ENCODE results near the gene VPS26B.

VPS26B gene

DNA sequence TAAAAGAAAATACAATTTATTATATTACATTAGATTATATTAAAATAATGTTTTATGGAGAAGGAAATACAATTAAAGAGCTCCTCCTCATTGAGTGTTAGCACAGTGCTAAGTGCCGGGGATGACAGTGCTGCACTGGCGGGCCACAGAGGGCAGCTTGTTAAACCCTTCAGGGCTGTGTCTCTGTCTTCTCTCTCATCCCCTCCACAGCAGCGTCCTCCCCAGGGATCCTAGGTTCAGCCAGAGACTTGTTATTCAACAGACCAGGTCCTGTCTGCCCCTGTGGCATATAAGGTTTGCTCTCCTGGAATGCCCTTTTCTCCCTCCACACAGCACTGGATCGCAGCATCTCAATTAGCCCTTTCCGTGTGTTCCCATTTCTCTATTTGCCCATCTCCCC is 14.5 kb downstream of the VPS26B start:
- POLR2A ChIA-PET: no interaction called here

DNA sequence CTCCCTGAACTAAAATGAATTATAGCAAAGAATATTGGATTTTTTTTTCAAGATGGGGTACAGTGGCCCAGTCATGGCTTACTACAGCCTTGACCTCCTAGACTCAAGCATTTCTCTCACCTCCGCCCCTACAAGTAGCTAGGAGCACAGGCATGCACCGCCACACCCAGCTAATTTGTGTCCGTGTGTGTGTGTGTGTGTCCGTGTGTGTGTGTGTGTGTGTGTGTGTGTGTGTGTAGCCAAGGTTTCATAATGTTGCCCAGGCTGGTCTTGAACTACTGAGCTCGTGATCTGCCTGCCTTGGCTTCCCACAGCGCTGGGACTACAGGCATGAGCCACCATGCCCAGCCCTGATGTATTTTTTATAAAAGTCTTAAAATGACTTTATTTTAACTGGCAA is 16.1 kb downstream of the VPS26B start:
- ChIA-PET POLR2A (no interaction called here), CTCF (interaction anchor here (1.2 to 2.0 kb wide), 4 partner anchors 8 to 30 kb away, joined by 4 to 5 read pairs (median 5); no protein-coding TSS in a partner anchor)
- Histone ChIP-seq H3K27me3 (replicated peaks in 2 of 5; ENCODE audit: control insufficient read depth in 4 of 5, insufficient read depth in 5 of 5, low read length in 4 of 5) (no peaks in the 10 kb centered on the region), H3K9me3 (ENCODE audit: control extremely low read depth in 1 of 5, control insufficient read depth in 4 of 5, insufficient read depth in 2 of 5, low read depth in 1 of 5, low read length in 4 of 5) (no peaks in the 10 kb centered on the region), H3K4me1 (ENCODE audit: control extremely low read depth in 1 of 4, control insufficient read depth in 4 of 4, insufficient read depth in 4 of 4, low read length in 3 of 4) (no peaks in the 10 kb centered on the region), H3K27ac (ENCODE audit: insufficient read depth in 1 of 2, low read depth in 1 of 2, low read length in 2 of 2, poor library complexity in 1 of 2, severe bottlenecking in 2 of 2) (no peak overlapping the region), H3K4me3 (ENCODE audit: control insufficient read depth in 1 of 7, extremely low read depth in 1 of 7, insufficient read depth in 4 of 7, low read depth in 2 of 7, low read length in 6 of 7) (no peak overlapping the region), H3K36me3 (ENCODE audit: control insufficient read depth in 4 of 4, insufficient read depth in 4 of 4, low read length in 3 of 4) (peaks cover 12 to 87% (median 64%) of the 10 kb centered on the region in 4 experiments)
- DNase-seq: no peak
- WGBS (ENCODE audit: insufficient coverage): 100% methylated on average over 1 of the region's 6 CpGs

More for the DNA sequence above, 14.5 kb downstream of the VPS26B start:
- Histone ChIP-seq H3K9me3 (ENCODE audit: control extremely low read depth in 1 of 5, control insufficient read depth in 4 of 5, insufficient read depth in 2 of 5, low read depth in 1 of 5, low read length in 4 of 5) (no peaks in the 10 kb centered on the region), H3K36me3 (ENCODE audit: control insufficient read depth in 4 of 4, insufficient read depth in 4 of 4, low read length in 3 of 4) (peaks cover 12 to 82% (median 56%) of the 10 kb centered on the region in 4 experiments), H3K27me3 (replicated peaks in 2 of 5; ENCODE audit: control insufficient read depth in 4 of 5, insufficient read depth in 5 of 5, low read length in 4 of 5) (no peaks in the 10 kb centered on the region), H3K4me1 (ENCODE audit: control extremely low read depth in 1 of 4, control insufficient read depth in 4 of 4, insufficient read depth in 4 of 4, low read length in 3 of 4) (no peaks in the 10 kb centered on the region), H3K4me3 (ENCODE audit: control insufficient read depth in 1 of 7, extremely low read depth in 1 of 7, insufficient read depth in 4 of 7, low read depth in 2 of 7, low read length in 6 of 7) (no peak overlapping the region), H3K27ac (ENCODE audit: insufficient read depth in 1 of 2, low read depth in 1 of 2, low read length in 2 of 2, poor library complexity in 1 of 2, severe bottlenecking in 2 of 2) (no peak overlapping the region)
- DNase-seq: no peak
- CTCF ChIA-PET: interaction anchor here (2.0 kb wide), 1 partner anchor 10 kb away, joined by 5 read pairs; no protein-coding TSS in a partner anchor
- 100% methylated on average over 4 of the region's 5 CpGs for WGBS (ENCODE audit: insufficient coverage)

DNA sequence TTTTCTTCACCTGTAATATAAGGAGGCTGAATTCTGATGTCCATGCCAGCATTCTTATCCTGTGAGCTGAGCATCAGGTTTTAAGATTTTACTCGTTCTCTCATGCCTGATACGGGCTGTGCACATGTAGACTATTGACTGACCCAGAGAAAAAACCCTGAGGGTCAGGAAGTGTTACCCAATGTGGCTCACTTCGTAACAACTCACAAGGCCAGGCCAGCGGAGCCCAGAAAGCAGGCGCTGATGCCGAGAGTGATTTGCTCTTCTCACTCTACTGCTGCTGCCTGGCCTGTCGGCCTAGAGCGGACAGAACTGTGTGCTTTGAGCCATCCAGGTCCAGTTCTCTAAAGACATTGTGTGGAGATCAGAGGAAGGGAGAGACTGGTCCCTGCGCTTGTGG is 17.9 kb downstream of the VPS26B start:
- Histone ChIP-seq H3K27ac (ENCODE audit: insufficient read depth in 1 of 2, low read depth in 1 of 2, low read length in 2 of 2, poor library complexity in 1 of 2, severe bottlenecking in 2 of 2) (no peak overlapping the region), H3K4me1 (ENCODE audit: control extremely low read depth in 1 of 4, control insufficient read depth in 4 of 4, insufficient read depth in 4 of 4, low read length in 3 of 4) (no peaks in the 10 kb centered on the region), H3K27me3 (replicated peaks in 2 of 5; ENCODE audit: control insufficient read depth in 4 of 5, insufficient read depth in 5 of 5, low read length in 4 of 5) (no peaks in the 10 kb centered on the region), H3K9me3 (ENCODE audit: control extremely low read depth in 1 of 5, control insufficient read depth in 4 of 5, insufficient read depth in 2 of 5, low read depth in 1 of 5, low read length in 4 of 5) (no peaks in the 10 kb centered on the region), H3K36me3 (ENCODE audit: control insufficient read depth in 4 of 4, insufficient read depth in 4 of 4, low read length in 3 of 4) (peaks cover 7 to 90% (median 70%) of the 10 kb centered on the region in 4 experiments), H3K4me3 (ENCODE audit: control insufficient read depth in 1 of 7, extremely low read depth in 1 of 7, insufficient read depth in 4 of 7, low read depth in 2 of 7, low read length in 6 of 7) (no peak overlapping the region)
- CTCF ChIA-PET: interaction anchor here (1.6 to 4.0 kb wide), 5 partner anchors 8 to 33 kb away, joined by 5 to 17 read pairs (median 10); no protein-coding TSS in a partner anchor
- WGBS (ENCODE audit: insufficient coverage): 96% methylated on average over 8 of the region's 9 CpGs
- POLR2A ChIA-PET: no interaction called here
- no peak for DNase-seq

DNA sequence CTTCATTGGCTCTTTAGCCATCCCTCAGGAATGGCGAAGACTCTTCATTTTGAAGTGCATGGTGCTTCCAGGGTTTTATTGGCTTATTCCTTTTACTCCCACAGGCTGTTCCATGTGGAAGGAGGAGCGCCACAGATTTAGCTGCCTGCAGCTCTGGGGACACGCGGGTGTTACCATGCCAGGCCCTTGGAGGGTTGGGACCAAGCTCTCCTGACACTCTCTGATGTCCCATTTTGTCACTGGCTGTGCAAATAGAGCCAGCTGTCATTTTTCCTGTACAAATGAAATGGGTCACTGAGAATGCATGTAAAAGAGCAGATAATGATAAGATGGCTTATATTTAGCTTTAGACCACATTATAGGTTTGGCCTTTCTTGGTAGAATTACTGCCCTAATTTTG is 19.4 kb downstream of the VPS26B start:
- H3K27ac ChIP-seq (ENCODE audit: insufficient read depth in 1 of 2, low read depth in 1 of 2, low read length in 2 of 2, poor library complexity in 1 of 2, severe bottlenecking in 2 of 2): no peak overlapping the region
- H3K36me3 ChIP-seq (ENCODE audit: control insufficient read depth in 4 of 4, insufficient read depth in 4 of 4, low read length in 3 of 4): peaks cover 8 to 95% (median 80%) of the 10 kb centered on the region in 4 experiments
- ChIA-PET CTCF (interaction anchor here (0.7 to 4.0 kb wide), 14 partner anchors 10 to 90 kb away, joined by 3 to 17 read pairs (median 5); partner anchors contain the start of genes NCAPD3 and VPS26B), POLR2A (no interaction called here)
- DNase-seq: no peak
- no peaks in the 10 kb centered on the region for H3K4me1 ChIP-seq (ENCODE audit: control extremely low read depth in 1 of 4, control insufficient read depth in 4 of 4, insufficient read depth in 4 of 4, low read length in 3 of 4)
- no peak overlapping the region for H3K4me3 ChIP-seq (ENCODE audit: control insufficient read depth in 1 of 7, extremely low read depth in 1 of 7, insufficient read depth in 4 of 7, low read depth in 2 of 7, low read length in 6 of 7)
- no peaks in the 10 kb centered on the region for H3K27me3 ChIP-seq (replicated peaks in 2 of 5; ENCODE audit: control insufficient read depth in 4 of 5, insufficient read depth in 5 of 5, low read length in 4 of 5)
- no peaks in the 10 kb centered on the region for H3K9me3 ChIP-seq (ENCODE audit: control extremely low read depth in 1 of 5, control insufficient read depth in 4 of 5, insufficient read depth in 2 of 5, low read depth in 1 of 5, low read length in 4 of 5)
- WGBS (ENCODE audit: insufficient coverage): 100% methylated on average over 4 of the region's 4 CpGs

DNA sequence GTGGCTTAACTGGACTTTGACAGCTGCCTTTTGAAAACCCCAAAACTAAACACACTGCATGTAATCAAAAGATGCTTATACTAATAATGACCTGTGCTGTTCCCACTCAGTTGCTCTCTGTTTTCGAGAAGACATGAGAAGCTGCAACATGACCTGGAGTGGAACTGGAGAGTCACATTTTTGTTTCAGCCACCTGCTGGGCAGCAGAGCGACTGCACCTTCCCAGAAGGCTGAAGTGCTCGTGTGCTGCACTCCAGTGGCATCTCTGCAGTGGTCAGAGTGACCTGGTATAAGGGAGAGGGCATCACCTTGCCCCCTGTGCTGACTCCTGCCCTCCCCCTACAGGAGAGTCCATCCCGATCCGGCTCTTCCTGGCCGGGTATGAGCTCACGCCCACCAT is 20.1 kb downstream of the VPS26B start:
- no peaks in the 10 kb centered on the region for H3K9me3 ChIP-seq (ENCODE audit: control extremely low read depth in 1 of 5, control insufficient read depth in 4 of 5, insufficient read depth in 2 of 5, low read depth in 1 of 5, low read length in 4 of 5)
- no peaks in the 10 kb centered on the region for H3K4me1 ChIP-seq (ENCODE audit: control extremely low read depth in 1 of 4, control insufficient read depth in 4 of 4, insufficient read depth in 4 of 4, low read length in 3 of 4)
- DNase-seq: peak in 2 of 3 donors; percentile 52 to 53
- H3K27me3 ChIP-seq (replicated peaks in 2 of 5; ENCODE audit: control insufficient read depth in 4 of 5, insufficient read depth in 5 of 5, low read length in 4 of 5): no peaks in the 10 kb centered on the region
- CTCF ChIA-PET: interaction anchor here (0.9 to 4.0 kb wide), 9 partner anchors 15 to 90 kb away, joined by 3 to 17 read pairs (median 8); partner anchors contain the start of genes NCAPD3 and VPS26B
- POLR2A ChIA-PET: interaction anchor here (1.4 kb wide), 1 partner anchor 20 kb away, joined by 4 read pairs; the partner anchor contains the start of gene VPS26B
- H3K27ac ChIP-seq (ENCODE audit: insufficient read depth in 1 of 2, low read depth in 1 of 2, low read length in 2 of 2, poor library complexity in 1 of 2, severe bottlenecking in 2 of 2): no peak overlapping the region
- no peak overlapping the region for H3K4me3 ChIP-seq (ENCODE audit: control insufficient read depth in 1 of 7, extremely low read depth in 1 of 7, insufficient read depth in 4 of 7, low read depth in 2 of 7, low read length in 6 of 7)
- peaks cover 8 to 95% (median 80%) of the 10 kb centered on the region in 4 experiments for H3K36me3 ChIP-seq (ENCODE audit: control insufficient read depth in 4 of 4, insufficient read depth in 4 of 4, low read length in 3 of 4)
- WGBS (ENCODE audit: insufficient coverage): 86% methylated on average over 7 of the region's 7 CpGs

DNA sequence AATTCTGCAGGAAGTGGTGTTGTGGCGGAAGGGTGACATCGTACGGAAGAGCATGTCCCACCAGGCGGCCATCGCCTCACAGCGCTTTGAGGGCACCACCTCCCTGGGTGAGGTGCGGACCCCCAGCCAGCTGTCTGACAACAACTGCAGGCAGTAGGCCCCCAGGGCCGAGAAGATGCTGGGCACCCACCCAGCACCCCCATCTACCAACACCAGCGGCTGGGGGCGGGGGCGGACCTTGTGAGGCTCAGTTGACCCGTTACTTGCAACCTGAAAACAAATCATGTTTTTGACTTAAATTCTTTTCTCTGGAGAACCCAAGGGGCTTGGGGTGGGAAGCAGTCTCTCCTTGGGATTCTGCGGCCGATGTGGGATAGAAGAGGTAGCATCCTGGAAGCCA is 21.0 kb downstream of the VPS26B start:
- POLR2A ChIA-PET: interaction anchor here (1.4 kb wide), 1 partner anchor 21 kb away, joined by 4 read pairs; the partner anchor contains the start of gene VPS26B
- Histone ChIP-seq H3K36me3 (ENCODE audit: control insufficient read depth in 4 of 4, insufficient read depth in 4 of 4, low read length in 3 of 4) (peaks cover 8 to 95% (median 80%) of the 10 kb centered on the region in 4 experiments), H3K27ac (ENCODE audit: insufficient read depth in 1 of 2, low read depth in 1 of 2, low read length in 2 of 2, poor library complexity in 1 of 2, severe bottlenecking in 2 of 2) (no peak overlapping the region), H3K4me1 (ENCODE audit: control extremely low read depth in 1 of 4, control insufficient read depth in 4 of 4, insufficient read depth in 4 of 4, low read length in 3 of 4) (no peaks in the 10 kb centered on the region), H3K9me3 (ENCODE audit: control extremely low read depth in 1 of 5, control insufficient read depth in 4 of 5, insufficient read depth in 2 of 5, low read depth in 1 of 5, low read length in 4 of 5) (no peaks in the 10 kb centered on the region), H3K4me3 (ENCODE audit: control insufficient read depth in 1 of 7, extremely low read depth in 1 of 7, insufficient read depth in 4 of 7, low read depth in 2 of 7, low read length in 6 of 7) (no peak overlapping the region), H3K27me3 (replicated peaks in 2 of 5; ENCODE audit: control insufficient read depth in 4 of 5, insufficient read depth in 5 of 5, low read length in 4 of 5) (no peaks in the 10 kb centered on the region)
- DNase-seq: no peak
- 96% methylated on average over 9 of the region's 14 CpGs for WGBS (ENCODE audit: insufficient coverage)
- CTCF ChIA-PET: interaction anchor here (1.2 to 4.0 kb wide), 6 partner anchors 16 to 91 kb away, joined by 3 to 17 read pairs (median 11); partner anchors contain the start of genes NCAPD3 and VPS26B

DNA sequence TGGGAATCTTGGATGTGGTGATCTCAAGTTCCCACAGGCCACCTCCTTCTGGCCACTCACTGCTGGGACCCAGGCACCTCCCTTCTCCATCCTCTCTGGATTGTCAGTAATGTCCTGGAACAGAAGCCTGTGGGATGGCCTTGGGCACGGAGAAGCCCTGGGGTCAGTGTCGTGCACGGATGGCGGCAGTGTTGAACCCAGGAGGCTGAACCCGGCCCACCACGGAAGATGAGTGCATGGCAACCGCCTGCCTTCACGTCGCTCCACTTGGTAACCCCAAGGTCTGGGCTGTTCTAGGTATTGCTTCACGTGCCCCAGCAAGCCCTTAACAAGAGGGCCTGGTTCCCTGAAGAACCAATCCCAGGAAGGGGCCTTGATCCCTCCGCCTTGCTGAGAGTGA is 21.6 kb downstream of the VPS26B start:
- Histone ChIP-seq H3K27ac (ENCODE audit: insufficient read depth in 1 of 2, low read depth in 1 of 2, low read length in 2 of 2, poor library complexity in 1 of 2, severe bottlenecking in 2 of 2) (no peak overlapping the region), H3K4me1 (ENCODE audit: control extremely low read depth in 1 of 4, control insufficient read depth in 4 of 4, insufficient read depth in 4 of 4, low read length in 3 of 4) (no peaks in the 10 kb centered on the region), H3K36me3 (ENCODE audit: control insufficient read depth in 4 of 4, insufficient read depth in 4 of 4, low read length in 3 of 4) (peaks cover 8 to 97% (median 84%) of the 10 kb centered on the region in 4 experiments), H3K27me3 (replicated peaks in 2 of 5; ENCODE audit: control insufficient read depth in 4 of 5, insufficient read depth in 5 of 5, low read length in 4 of 5) (no peaks in the 10 kb centered on the region), H3K9me3 (ENCODE audit: control extremely low read depth in 1 of 5, control insufficient read depth in 4 of 5, insufficient read depth in 2 of 5, low read depth in 1 of 5, low read length in 4 of 5) (no peaks in the 10 kb centered on the region), H3K4me3 (ENCODE audit: control insufficient read depth in 1 of 7, extremely low read depth in 1 of 7, insufficient read depth in 4 of 7, low read depth in 2 of 7, low read length in 6 of 7) (no peak overlapping the region)
- ChIA-PET CTCF (no interaction called here), POLR2A (no interaction called here)
- no peak for DNase-seq
- WGBS (ENCODE audit: insufficient coverage): 94% methylated on average over 11 of the region's 11 CpGs

Measured in common myeloid progenitor, CD34-positive (primary cell).